ENCODE results near the gene PCDHB9. TPM values are rescaled to one million over a fixed set of nuclear protein-coding genes. Genes with fewer than 3 reads are reported as not detected.

The PCDHB9 gene
- total RNA-seq: 0.14 TPM in 1 of 2 replicates, not detected in the other

GRCh38 chr5:141186897-141187512 lies at the start of gene PCDHB9:
Gene PCDHB9 (plus strand): TSS chr5:141187161. CDS start chr5:141187319, 158 bp downstream.

GRCh38 chr5:141149812-141150211 lies 37.1 kb upstream of the PCDHB9 start, which contains the start of gene PCDHB6:
Gene PCDHB6 (plus strand): TSS chr5:141150057. CDS start chr5:141150258, 201 bp downstream.

GRCh38 chr5:141172381-141173204 lies 14.4 kb upstream of the PCDHB9 start, which contains the start of gene PCDHB7:
Gene PCDHB7 (plus strand): TSS chr5:141172644. CDS start chr5:141172836, 192 bp downstream.

GRCh38 chr5:141177577-141178191 lies 9.3 kb upstream of the PCDHB9 start, which contains the start of gene PCDHB8:
Gene PCDHB8 (plus strand): TSS chr5:141177790. CDS start chr5:141178035, 245 bp downstream.

GRCh38 chr5:141182248-141182647 lies 4.7 kb upstream of the PCDHB9 start, which contains the start of gene PCDHB16:
Gene PCDHB16 (plus strand): TSS chr5:141182387. CDS start chr5:141182560, 173 bp downstream.

GRCh38 chr5:141192110-141192725 lies 5.3 kb downstream of the PCDHB9 start, which contains the start of gene PCDHB10:
Gene PCDHB10 (plus strand): TSS chr5:141192353. CDS start chr5:141192553, 200 bp downstream.

GRCh38 chr5:141199359-141200235 lies 12.6 kb downstream of the PCDHB9 start, which contains the start of gene PCDHB11:
Gene PCDHB11 (plus strand): TSS chr5:141199627. CDS start chr5:141199775, 148 bp downstream.

GRCh38 chr5:141208478-141208877 lies 21.5 kb downstream of the PCDHB9 start, which contains the start of gene PCDHB12:
Gene PCDHB12 (plus strand): TSS chr5:141208719. CDS start chr5:141208908, 189 bp downstream.

GRCh38 chr5:141213656-141214339 lies 26.8 kb downstream of the PCDHB9 start, which contains the start of gene PCDHB13:
Gene PCDHB13 (plus strand): TSS chr5:141213919. CDS start chr5:141214124, 205 bp downstream.

GRCh38 chr5:141223112-141223783 lies 36.3 kb downstream of the PCDHB9 start, which contains the start of gene PCDHB14:
Gene PCDHB14 (plus strand): TSS chr5:141223343. CDS start chr5:141223506, 163 bp downstream.

Other genes starting within 250 kb of the PCDHB9 start
- 0.14 and 0.22 TPM in 2 replicates for gene PCDHAC2, start 220.7 kb upstream of the PCDHB9 start, total RNA-seq
- gene PCDHB1, start 135.8 kb upstream of the PCDHB9 start, total RNA-seq: not detected in 2 replicates
- gene PCDHB2, start 92.5 kb upstream of the PCDHB9 start, total RNA-seq: 0.22 and 0.29 TPM in 2 replicates
- gene PCDHB3, start 86.7 kb upstream of the PCDHB9 start, total RNA-seq: under 0.01 and 0.29 TPM in 2 replicates
- gene PCDHB4, start 65.3 kb upstream of the PCDHB9 start, total RNA-seq: 0.14 TPM in 1 of 2 replicates, not detected in the other
- gene PCDHB5, start 52.0 kb upstream of the PCDHB9 start, total RNA-seq: 0.14 and 0.22 TPM in 2 replicates
- gene PCDHB6, start 37.1 kb upstream of the PCDHB9 start, total RNA-seq: under 0.01 and 0.14 TPM in 2 replicates
- under 0.01 and 0.14 TPM in 2 replicates for gene PCDHB7, start 14.5 kb upstream of the PCDHB9 start, total RNA-seq
- gene PCDHB8, start 9.4 kb upstream of the PCDHB9 start, total RNA-seq: 0.29 TPM in 1 of 2 replicates, not detected in the other
- gene PCDHB16, start 4.8 kb upstream of the PCDHB9 start, total RNA-seq: under 0.01 and 0.14 TPM in 2 replicates
- 0.22 and 0.43 TPM in 2 replicates for gene PCDHB10, start 5.2 kb downstream of the PCDHB9 start, total RNA-seq
- under 0.01 and 0.29 TPM in 2 replicates for gene PCDHB11, start 12.5 kb downstream of the PCDHB9 start, total RNA-seq
- under 0.01 TPM in 1 of 2 replicates, not detected in the other for gene PCDHB12, start 21.6 kb downstream of the PCDHB9 start, total RNA-seq
- 0.22 and 0.29 TPM in 2 replicates for gene PCDHB13, start 26.8 kb downstream of the PCDHB9 start, total RNA-seq
- 0.29 and 0.44 TPM in 2 replicates for gene PCDHB14, start 36.2 kb downstream of the PCDHB9 start, total RNA-seq
- gene PCDHB15, start 58.2 kb downstream of the PCDHB9 start, total RNA-seq: under 0.01 and 0.14 TPM in 2 replicates
- gene SLC25A2, start 116.9 kb downstream of the PCDHB9 start, total RNA-seq: 0.44 and 2.0 TPM in 2 replicates
- gene TAF7, start 133.6 kb downstream of the PCDHB9 start, total RNA-seq: 43.1 and 61.6 TPM in 2 replicates
- 0.43 and 0.88 TPM in 2 replicates for gene PCDHGA1, start 143.4 kb downstream of the PCDHB9 start, total RNA-seq
- 2.0 and 6.3 TPM in 2 replicates for gene PCDHGA2, start 151.6 kb downstream of the PCDHB9 start, total RNA-seq
- gene PCDHGA3, start 156.7 kb downstream of the PCDHB9 start, total RNA-seq: 4.0 and 5.5 TPM in 2 replicates
- 1.8 and 1.9 TPM in 2 replicates for gene PCDHGB1, start 162.9 kb downstream of the PCDHB9 start, total RNA-seq
- gene PCDHGA4, start 167.9 kb downstream of the PCDHB9 start, total RNA-seq: 5.0 and 6.1 TPM in 2 replicates
- gene PCDHGB2, start 172.8 kb downstream of the PCDHB9 start, total RNA-seq: 2.2 and 3.1 TPM in 2 replicates
- 1.5 and 1.9 TPM in 2 replicates for gene PCDHGA5, start 177.0 kb downstream of the PCDHB9 start, total RNA-seq
- 2.6 and 3.3 TPM in 2 replicates for gene PCDHGB3, start 183.1 kb downstream of the PCDHB9 start, total RNA-seq
- gene PCDHGA6, start 186.7 kb downstream of the PCDHB9 start, total RNA-seq: 4.3 and 4.8 TPM in 2 replicates
- 4.3 and 7.7 TPM in 2 replicates for gene PCDHGA7, start 195.6 kb downstream of the PCDHB9 start, total RNA-seq
- 28.2 and 30.4 TPM in 2 replicates for gene PCDHGB4, start 200.5 kb downstream of the PCDHB9 start, total RNA-seq
- 2.4 and 3.3 TPM in 2 replicates for gene PCDHGA8, start 205.5 kb downstream of the PCDHB9 start, total RNA-seq
- gene PCDHGB5, start 210.8 kb downstream of the PCDHB9 start, total RNA-seq: 27.3 and 27.4 TPM in 2 replicates
- 4.6 and 6.2 TPM in 2 replicates for gene PCDHGA9, start 215.6 kb downstream of the PCDHB9 start, total RNA-seq
- gene PCDHGB6, start 220.9 kb downstream of the PCDHB9 start, total RNA-seq: 4.3 and 5.3 TPM in 2 replicates
- 13.2 and 14.0 TPM in 2 replicates for gene PCDHGA10, start 225.8 kb downstream of the PCDHB9 start, total RNA-seq
- 7.6 and 14.0 TPM in 2 replicates for gene PCDHGB7, start 230.5 kb downstream of the PCDHB9 start, total RNA-seq
- 12.7 and 19.2 TPM in 2 replicates for gene PCDHGA11, start 233.9 kb downstream of the PCDHB9 start, total RNA-seq
- gene PCDHGA12, start 243.3 kb downstream of the PCDHB9 start, total RNA-seq: 30.0 and 37.5 TPM in 2 replicates